Suprapubic skin (tissue), 3 donors: Measurements from ENCODE around the gene SSRP1.

ENCODE experiments used
- CTCF ChIP-seq, 2 donors: fragments of 200-600 bp in 1 of 2; fragments of 450-650 bp in 1 of 2; sonication (generic) in 1 of 2; IDR thresholded peaks; one replicate each; pipeline ENCODE4 v1.5.1; 2016 to 2019; ENCODE audit warnings: antibody characterized with exemption in 2 of 2, mild to moderate bottlenecking in 1 of 2, moderate library complexity in 1 of 2
- POLR2A ChIP-seq, 2 donors: fragments of 450-650 bp; IDR thresholded peaks; one replicate each; pipeline ENCODE4 v1.6.1; 2017; ENCODE audit warnings: antibody characterized with exemption in 2 of 2, mild to moderate bottlenecking in 2 of 2, moderate library complexity in 2 of 2

DNA sequence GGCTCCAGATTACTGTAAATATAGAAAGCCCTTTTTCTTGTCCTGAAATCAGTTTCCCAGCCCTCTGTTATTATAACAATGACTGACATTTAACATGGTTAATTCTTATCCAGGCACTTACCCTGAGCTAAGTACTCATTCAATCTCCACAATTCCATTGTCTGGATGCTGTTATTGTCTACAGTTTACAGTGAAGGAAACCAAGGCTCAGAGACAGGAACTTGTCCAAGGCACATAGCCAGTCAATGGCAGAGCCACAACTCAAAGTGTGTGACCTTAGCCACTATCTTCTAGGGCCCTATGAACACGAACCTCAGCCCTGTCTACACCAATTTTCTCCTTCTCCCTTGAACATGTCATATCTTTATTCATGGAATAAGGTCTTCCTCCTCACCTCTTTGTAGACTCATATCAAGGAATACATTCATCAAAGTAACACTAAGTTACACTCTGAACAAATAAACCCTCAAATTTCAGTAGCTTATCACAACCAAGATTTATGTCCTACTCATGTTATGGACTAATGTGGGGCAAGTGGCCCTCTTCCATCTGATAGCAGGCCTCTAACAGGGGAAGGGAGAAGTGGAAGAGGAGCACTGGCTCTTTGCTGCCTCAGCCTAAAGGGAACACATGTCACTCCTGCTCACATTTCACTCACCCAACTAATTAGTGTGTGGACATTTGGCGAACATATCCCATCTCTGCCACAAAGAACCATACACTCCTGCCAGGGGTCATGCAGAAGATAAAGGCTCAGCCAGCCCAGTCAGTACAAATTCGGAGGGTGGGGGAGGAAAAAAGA, 59.3 kb downstream of the SSRP1 start:
- no peak for TF ChIP-seq CTCF (IDR thresholded peaks at IDR 0.05)
- TF ChIP-seq POLR2A (IDR thresholded peaks at IDR 0.05) = no peak
